ENCODE measurements around the gene ACOD1. TPM values are rescaled to one million over a fixed set of nuclear protein-coding genes. Genes with fewer than 3 reads are reported as not detected.

The ACOD1 gene
- total RNA-seq, result not detected in 2 replicates

DNA sequence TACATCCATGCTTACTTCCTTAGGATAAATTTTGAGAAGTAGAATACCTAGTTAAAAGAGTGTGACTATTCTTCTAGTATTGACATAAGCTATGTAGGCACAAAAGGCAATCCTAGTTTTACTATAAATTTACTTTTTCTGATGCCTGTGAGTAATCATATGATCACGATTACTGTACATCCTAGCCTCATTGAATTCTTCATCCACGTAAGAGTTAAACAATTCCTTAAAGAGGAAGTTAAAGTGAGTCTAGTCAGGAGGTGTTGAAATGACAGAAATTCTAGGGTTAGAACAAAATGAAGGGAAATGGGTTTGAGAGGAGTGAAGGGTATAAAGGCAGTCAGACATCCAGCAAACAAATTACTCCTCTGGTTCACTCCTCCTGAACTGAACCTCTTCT, at the start of gene ACOD1:
Gene ACOD1, plus strand, starts transcription at position 363 of the 400 bp plus-strand sequence. CDS start 48 bp downstream, outside the sequence.

DNA sequence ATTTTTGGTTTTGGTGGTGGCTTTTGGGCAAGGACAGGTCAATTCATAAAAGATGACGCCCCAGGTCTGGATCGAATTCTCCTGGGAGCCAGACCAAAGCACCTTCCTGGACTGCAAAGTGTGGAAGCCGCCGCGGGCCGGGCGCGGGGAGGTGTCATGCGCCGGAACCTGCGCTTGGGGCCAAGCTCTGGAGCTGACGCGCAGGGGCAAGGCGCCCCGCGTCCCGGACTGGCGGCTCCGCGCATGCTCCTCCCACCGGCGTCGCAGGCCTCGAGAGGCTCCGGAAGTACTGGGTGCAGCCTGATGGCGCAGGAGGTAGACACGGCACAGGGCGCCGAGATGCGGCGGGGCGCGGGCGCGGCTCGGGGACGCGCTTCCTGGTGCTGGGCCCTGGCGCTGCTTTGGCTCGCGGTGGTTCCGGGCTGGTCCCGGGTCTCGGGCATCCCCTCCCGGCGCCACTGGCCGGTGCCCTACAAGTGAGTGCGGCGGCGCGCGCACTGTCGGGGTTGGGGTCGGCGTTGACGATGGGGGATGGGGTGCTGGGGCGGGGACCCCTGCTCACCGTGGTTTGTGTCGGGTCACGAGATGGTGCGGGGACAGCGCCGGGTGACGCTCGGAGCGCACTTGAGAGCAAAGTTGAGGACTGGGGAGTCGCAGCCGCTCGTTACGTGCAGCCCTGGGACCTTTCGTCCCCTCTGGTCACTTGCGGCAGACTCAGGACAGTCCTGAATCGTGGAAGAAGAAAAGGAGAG, 43.7 kb downstream of the ACOD1 start, which contains the start of gene CLN5:
Gene CLN5, plus strand, starts transcription at position 286 of the 752 bp plus-strand sequence. Its CDS starts 18 bp downstream, at position 304.

Other genes starting within 250 kb of the ACOD1 start
- 22.1 and 29.4 TPM in 2 replicates for gene KCTD12, start 62.1 kb upstream of the ACOD1 start, total RNA-seq
- gene CLN5, start 43.6 kb downstream of the ACOD1 start, total RNA-seq, result 27.9 and 48.4 TPM in 2 replicates
- 37.7 and 44.8 TPM in 2 replicates for gene FBXL3, start 78.6 kb downstream of the ACOD1 start, total RNA-seq